Trophoblast cell (in vitro differentiated cells and primary cell): Measurements from ENCODE around the gene THRB.

ENCODE experiments used
- DNase-seq, 2 donors: peaks; one replicate each; pipeline ENCODE4 v3.0.0-alpha.2; 2016
- H2AFZ ChIP-seq: 2 replicates; pipeline ENCODE4 v1.6.1; 2013; ENCODE audit warnings: low read length, moderate library complexity, mild to moderate bottlenecking; ENCODE audit not compliant: insufficient read depth, poor library complexity
- H2AK5ac ChIP-seq: 2 replicates; pipeline ENCODE4 v1.6.1; 2013; ENCODE audit warnings: mild to moderate bottlenecking, low read length
- H2BK120ac ChIP-seq: 2 replicates; pipeline ENCODE4 v1.6.1; 2013; ENCODE audit warnings: low read length, mild to moderate bottlenecking, moderate library complexity; ENCODE audit not compliant: insufficient read depth, poor library complexity
- H2BK12ac ChIP-seq: 2 replicates; pipeline ENCODE4 v1.6.1; 2013; ENCODE audit warnings: mild to moderate bottlenecking, low read length, moderate library complexity
- H2BK5ac ChIP-seq: 2 replicates; pipeline ENCODE4 v1.6.1; 2013; ENCODE audit warnings: low read length, low read depth, moderate library complexity, mild to moderate bottlenecking; ENCODE audit not compliant: poor library complexity
- H3K14ac ChIP-seq: 2 replicates; pipeline ENCODE4 v1.6.1; 2013; ENCODE audit warnings: mild to moderate bottlenecking, low read length
- H3K18ac ChIP-seq: 2 replicates; pipeline ENCODE4 v1.6.1; 2013; ENCODE audit warnings: mild to moderate bottlenecking, low read length
- H3K23ac ChIP-seq: 2 replicates; pipeline ENCODE4 v1.6.1; 2013; ENCODE audit warnings: low read length
- H3K27ac ChIP-seq: 2 replicates; pipeline ENCODE4 v1.5.1; 2013; ENCODE audit warnings: low read depth, mild to moderate bottlenecking, inconsistent platforms, low read length, moderate library complexity
- H3K27me3 ChIP-seq: 2 replicates; pipeline ENCODE4 v1.6.1; 2013; ENCODE audit warnings: inconsistent platforms, mild to moderate bottlenecking, low read length, moderate library complexity; ENCODE audit not compliant: insufficient read depth
- H3K36me3 ChIP-seq, 2 experiments: 1 replicate in 1 of 2; 2 replicates in 1 of 2; pipeline ENCODE4 v1.6.1; 2013; ENCODE audit warnings: low read length in 2 of 2, mild to moderate bottlenecking in 2 of 2, moderate library complexity in 1 of 2; ENCODE audit not compliant: insufficient read depth in 2 of 2, control insufficient read depth in 1 of 2
- H3K4ac ChIP-seq: 2 replicates; pipeline ENCODE4 v1.6.1; 2013; ENCODE audit warnings: low read depth, mild to moderate bottlenecking, low read length, moderate library complexity
- H3K4me1 ChIP-seq, 2 experiments: 1 replicate in 1 of 2; 2 replicates in 1 of 2; pipeline ENCODE4 v1.6.1; 2013; ENCODE audit warnings: low read length in 2 of 2, mild to moderate bottlenecking in 2 of 2, moderate library complexity in 1 of 2; ENCODE audit not compliant: insufficient read depth in 2 of 2, control insufficient read depth in 1 of 2
- H3K4me2 ChIP-seq: 2 replicates; pipeline ENCODE4 v1.6.1; 2013; ENCODE audit warnings: inconsistent platforms, mild to moderate bottlenecking, low read length, moderate library complexity
- H3K4me3 ChIP-seq: 2 replicates; pipeline ENCODE4 v1.5.1; 2013; ENCODE audit warnings: mild to moderate bottlenecking, low read depth, low read length, inconsistent platforms
- H3K79me1 ChIP-seq: one replicate; pipeline ENCODE4 v1.6.1; 2013; ENCODE audit warnings: low read length
- H3K79me2 ChIP-seq: 2 replicates; pipeline ENCODE4 v1.6.1; 2013; ENCODE audit warnings: low read length, mild to moderate bottlenecking; ENCODE audit not compliant: control insufficient read depth, insufficient read depth, poor library complexity
- H3K9ac ChIP-seq: 2 replicates; pipeline ENCODE4 v1.6.1; 2013; ENCODE audit warnings: mild to moderate bottlenecking, low read length
- H3K9me3 ChIP-seq: 2 replicates; pipeline ENCODE4 v1.6.1; 2013; ENCODE audit warnings: low read depth, mild to moderate bottlenecking, control low read depth, inconsistent platforms, low read length; ENCODE audit not compliant: insufficient read depth
- H4K12ac ChIP-seq: 2 replicates; pipeline ENCODE4 v1.6.1; 2013; ENCODE audit warnings: low read depth, mild to moderate bottlenecking, low read length, moderate library complexity
- H4K8ac ChIP-seq: 2 replicates; pipeline ENCODE4 v1.6.1; 2013; ENCODE audit warnings: low read depth, mild to moderate bottlenecking, low read length, moderate library complexity
- H4K91ac ChIP-seq: one replicate; pipeline ENCODE4 v1.6.1; 2013; ENCODE audit warnings: low read depth, mild to moderate bottlenecking, low read length, moderate library complexity
- WGBS: extraction: QIAGEN DNeasy Blood & Tissue Kit; methylation state at CpG from one replicate; pipeline ENCODE4 v1.1.7; 2013; ENCODE audit warnings: missing lambda C conversion rate; ENCODE audit not compliant: insufficient read length, insufficient coverage; ENCODE audit errors: extremely low coverage; 5-methylcytosine and 5-hydroxymethylcytosine counted together

The THRB gene

GRCh38 chr3:24401811-24402185, 92.9 kb downstream of the THRB start:
- Histone ChIP-seq H3K27ac (no peak overlapping the region), H3K36me3 (peaks cover 0 to 2% of the 10 kb centered on the region in 2 experiments), H2BK5ac (no peak overlapping the region), H3K4ac (peak overlapping the region; percentile 22), H3K79me2 (no peaks in the 10 kb centered on the region), H3K18ac (no peak overlapping the region), H4K12ac (no peak overlapping the region), H3K4me3 (no peak overlapping the region), H2BK12ac (no peak overlapping the region), H3K9me3 (no peaks in the 10 kb centered on the region), H2AK5ac (no peak overlapping the region), H4K91ac (no peak overlapping the region), H3K27me3 (no peaks in the 10 kb centered on the region), H3K9ac (no peak overlapping the region), H2BK120ac (no peak overlapping the region), H3K23ac (no peak overlapping the region), H2AFZ (no peak overlapping the region), H3K4me1 (no peaks in the 10 kb centered on the region), H3K79me1 (no peaks in the 10 kb centered on the region), H3K4me2 (no peak overlapping the region), H4K8ac (no peak overlapping the region), H3K14ac (no peak overlapping the region)
- no CpG with 5 or more reads among the region's 2 CpGs for WGBS
- no peak for DNase-seq

GRCh38 chr3:24401090-24401810, 93.4 kb downstream of the THRB start:
- Histone ChIP-seq H3K4me3 (no peak overlapping the region), H3K27me3 (no peaks in the 10 kb centered on the region), H3K9me3 (no peaks in the 10 kb centered on the region), H4K12ac (no peak overlapping the region), H3K79me2 (no peaks in the 10 kb centered on the region), H3K23ac (no peak overlapping the region), H3K18ac (no peak overlapping the region), H2AK5ac (no peak overlapping the region), H4K8ac (no peak overlapping the region), H3K79me1 (no peaks in the 10 kb centered on the region), H2AFZ (no peak overlapping the region), H2BK12ac (no peak overlapping the region), H2BK5ac (no peak overlapping the region), H3K27ac (no peak overlapping the region), H3K4ac (no peak overlapping the region), H3K4me2 (no peak overlapping the region), H2BK120ac (no peak overlapping the region), H3K14ac (no peak overlapping the region), H4K91ac (no peak overlapping the region), H3K4me1 (no peaks in the 10 kb centered on the region), H3K9ac (no peak overlapping the region), H3K36me3 (peaks cover 0 to 2% of the 10 kb centered on the region in 2 experiments)
- no peak for DNase-seq
- no CpG with 5 or more reads among the region's 5 CpGs for WGBS

GRCh38 chr3:24400450-24400849, 94.2 kb downstream of the THRB start:
- no peak overlapping the region for H2BK12ac ChIP-seq
- no peak overlapping the region for H4K91ac ChIP-seq
- H2AK5ac ChIP-seq: no peak overlapping the region
- H3K79me2 ChIP-seq: no peaks in the 10 kb centered on the region
- no peak overlapping the region for H3K14ac ChIP-seq
- no CpG with 5 or more reads among the region's 4 CpGs for WGBS
- H3K27ac ChIP-seq: no peak overlapping the region
- no peak overlapping the region for H2AFZ ChIP-seq
- H3K4me2 ChIP-seq: no peak overlapping the region
- no peak overlapping the region for H3K4ac ChIP-seq
- H3K9ac ChIP-seq: no peak overlapping the region
- no peak for DNase-seq
- no peak overlapping the region for H3K18ac ChIP-seq
- H3K36me3 ChIP-seq: peaks cover 0 to 2% of the 10 kb centered on the region in 2 experiments
- H3K9me3 ChIP-seq: no peaks in the 10 kb centered on the region
- H3K79me1 ChIP-seq: no peaks in the 10 kb centered on the region
- no peak overlapping the region for H4K12ac ChIP-seq
- no peak overlapping the region for H4K8ac ChIP-seq
- H3K4me1 ChIP-seq: no peaks in the 10 kb centered on the region
- H3K23ac ChIP-seq: no peak overlapping the region
- no peak overlapping the region for H3K4me3 ChIP-seq
- H2BK120ac ChIP-seq: no peak overlapping the region
- no peak overlapping the region for H2BK5ac ChIP-seq
- H3K27me3 ChIP-seq: no peaks in the 10 kb centered on the region

- Histone ChIP-seq H3K4me1 (no peaks in the 10 kb centered on the region), H3K27me3 (no peaks in the 10 kb centered on the region), H3K27ac (no peak overlapping the region), H4K91ac (no peak overlapping the region), H4K8ac (no peak overlapping the region), H3K9me3 (no peaks in the 10 kb centered on the region), H3K14ac (no peak overlapping the region), H2BK12ac (no peak overlapping the region), H3K4me2 (no peak overlapping the region), H3K4me3 (no peak overlapping the region), H4K12ac (no peak overlapping the region), H3K4ac (no peak overlapping the region), H2AFZ (no peak overlapping the region), H2BK5ac (no peak overlapping the region), H3K79me1 (no peaks in the 10 kb centered on the region), H2BK120ac (no peak overlapping the region), H3K9ac (no peak overlapping the region), H3K79me2 (no peaks in the 10 kb centered on the region), H3K36me3 (peaks cover 0 to 2% of the 10 kb centered on the region in 2 experiments), H3K23ac (no peak overlapping the region), H2AK5ac (no peak overlapping the region), H3K18ac (no peak overlapping the region)
- WGBS: no CpG with 5 or more reads among the region's 2 CpGs
- no peak for DNase-seq
Observed at GRCh38 chr3:24400015-24400414, 94.6 kb downstream of the THRB start.
